ENCODE data around the gene SLC44A1. TPM values are rescaled to one million over a fixed set of nuclear protein-coding genes. Genes with fewer than 3 reads are reported as not detected.

SLC44A1 gene
- polyA plus RNA-seq, 2 of the 4 experiments (the other 2 are of a cell fraction), result 19.6 to 27.2 TPM

DNA sequence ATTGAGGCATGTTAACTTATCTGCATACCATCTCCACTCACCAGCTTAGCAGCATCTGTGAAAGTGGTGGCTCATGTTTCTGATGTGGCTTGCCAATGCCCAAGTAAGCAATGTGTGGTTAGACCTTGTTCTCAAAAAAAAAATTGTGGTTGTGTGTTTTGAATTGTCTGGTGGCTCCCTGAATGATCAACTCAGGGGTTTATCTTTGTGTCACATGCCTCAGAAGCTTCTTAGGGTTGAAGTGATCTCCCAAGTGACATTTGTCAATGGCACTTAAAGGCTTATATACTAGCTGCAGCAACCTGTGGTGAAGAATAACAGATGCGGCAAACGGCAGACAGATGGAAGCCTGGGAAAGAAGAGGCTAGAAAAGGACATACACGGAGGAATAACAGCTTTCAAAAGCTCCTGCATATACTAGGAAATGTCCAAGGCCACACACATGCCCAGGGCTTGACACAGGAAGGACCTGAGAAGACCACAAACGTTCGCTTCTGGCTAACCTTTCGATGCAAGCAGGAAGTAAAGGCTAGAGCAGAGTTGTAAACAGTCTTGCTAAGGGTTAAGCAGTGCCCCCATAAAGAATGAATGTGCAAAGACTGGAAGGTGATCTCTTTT lies 161.2 kb downstream of the SLC44A1 start:
- no peak overlapping the region for H3K4me3 ChIP-seq
- H3K4me2 ChIP-seq, result no peak overlapping the region
- no peak for ATAC-seq
- H3K4me1 ChIP-seq, result no peaks in the 10 kb centered on the region
- DNase-seq (ENCODE audit: low read depth in 1 of 2, low spot score in 1 of 2), result no peak
- WGBS (ENCODE audit: missing lambda C conversion rate), result 69% methylated on average over 6 of the region's 6 CpGs
- no peak for TF ChIP-seq HOXA7 (CRISPR knock-in tag; IDR thresholded peaks at IDR 0.05)
- TF ChIP-seq EP300 (IDR thresholded peaks at IDR 0.05), result no peak
- no peak for TF ChIP-seq NR3C1 (IDR thresholded peaks at IDR 0.05)
- TF ChIP-seq KDM1A (IDR thresholded peaks at IDR 0.05; ENCODE audit: low read depth), result no peak
- no peak for TF ChIP-seq TP53 (CRISPR knock-in tag; IDR thresholded peaks at IDR 0.05)
- TF ChIP-seq, protein P1, sequence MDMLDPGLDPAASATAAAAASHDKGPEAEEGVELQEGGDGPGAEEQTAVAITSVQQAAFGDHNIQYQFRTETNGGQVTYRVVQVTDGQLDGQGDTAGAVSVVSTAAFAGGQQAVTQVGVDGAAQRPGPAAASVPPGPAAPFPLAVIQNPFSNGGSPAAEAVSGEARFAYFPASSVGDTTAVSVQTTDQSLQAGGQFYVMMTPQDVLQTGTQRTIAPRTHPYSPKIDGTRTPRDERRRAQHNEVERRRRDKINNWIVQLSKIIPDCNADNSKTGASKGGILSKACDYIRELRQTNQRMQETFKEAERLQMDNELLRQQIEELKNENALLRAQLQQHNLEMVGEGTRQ (IDR thresholded peaks at IDR 0.05), result no peak
- TF ChIP-seq KDM5A (IDR thresholded peaks at IDR 0.05), result no peak
- no peak for TF ChIP-seq MAZ (IDR thresholded peaks at IDR 0.05; ENCODE audit: borderline replicate concordance, low read depth, low read length)
- no peak for TF ChIP-seq RAD21 (conservative IDR thresholded peaks at IDR 0.05 in 1 of 2, IDR thresholded peaks at IDR 0.05 in 1 of 2)
- no peak for TF ChIP-seq MAFK (IDR thresholded peaks at IDR 0.05; ENCODE audit: partially characterized antibody)
- TF ChIP-seq, protein P2, sequence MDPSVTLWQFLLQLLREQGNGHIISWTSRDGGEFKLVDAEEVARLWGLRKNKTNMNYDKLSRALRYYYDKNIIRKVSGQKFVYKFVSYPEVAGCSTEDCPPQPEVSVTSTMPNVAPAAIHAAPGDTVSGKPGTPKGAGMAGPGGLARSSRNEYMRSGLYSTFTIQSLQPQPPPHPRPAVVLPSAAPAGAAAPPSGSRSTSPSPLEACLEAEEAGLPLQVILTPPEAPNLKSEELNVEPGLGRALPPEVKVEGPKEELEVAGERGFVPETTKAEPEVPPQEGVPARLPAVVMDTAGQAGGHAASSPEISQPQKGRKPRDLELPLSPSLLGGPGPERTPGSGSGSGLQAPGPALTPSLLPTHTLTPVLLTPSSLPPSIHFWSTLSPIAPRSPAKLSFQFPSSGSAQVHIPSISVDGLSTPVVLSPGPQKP (IDR thresholded peaks at IDR 0.05; ENCODE audit: low read depth, low read length), result no peak
- no peak for TF ChIP-seq HOXB5 (CRISPR knock-in tag; IDR thresholded peaks at IDR 0.05)
- TF ChIP-seq, protein P3, sequence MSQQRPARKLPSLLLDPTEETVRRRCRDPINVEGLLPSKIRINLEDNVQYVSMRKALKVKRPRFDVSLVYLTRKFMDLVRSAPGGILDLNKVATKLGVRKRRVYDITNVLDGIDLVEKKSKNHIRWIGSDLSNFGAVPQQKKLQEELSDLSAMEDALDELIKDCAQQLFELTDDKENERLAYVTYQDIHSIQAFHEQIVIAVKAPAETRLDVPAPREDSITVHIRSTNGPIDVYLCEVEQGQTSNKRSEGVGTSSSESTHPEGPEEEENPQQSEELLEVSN (IDR thresholded peaks at IDR 0.05; ENCODE audit: borderline replicate concordance, low read depth), result no peak
- TF ChIP-seq, protein P4, sequence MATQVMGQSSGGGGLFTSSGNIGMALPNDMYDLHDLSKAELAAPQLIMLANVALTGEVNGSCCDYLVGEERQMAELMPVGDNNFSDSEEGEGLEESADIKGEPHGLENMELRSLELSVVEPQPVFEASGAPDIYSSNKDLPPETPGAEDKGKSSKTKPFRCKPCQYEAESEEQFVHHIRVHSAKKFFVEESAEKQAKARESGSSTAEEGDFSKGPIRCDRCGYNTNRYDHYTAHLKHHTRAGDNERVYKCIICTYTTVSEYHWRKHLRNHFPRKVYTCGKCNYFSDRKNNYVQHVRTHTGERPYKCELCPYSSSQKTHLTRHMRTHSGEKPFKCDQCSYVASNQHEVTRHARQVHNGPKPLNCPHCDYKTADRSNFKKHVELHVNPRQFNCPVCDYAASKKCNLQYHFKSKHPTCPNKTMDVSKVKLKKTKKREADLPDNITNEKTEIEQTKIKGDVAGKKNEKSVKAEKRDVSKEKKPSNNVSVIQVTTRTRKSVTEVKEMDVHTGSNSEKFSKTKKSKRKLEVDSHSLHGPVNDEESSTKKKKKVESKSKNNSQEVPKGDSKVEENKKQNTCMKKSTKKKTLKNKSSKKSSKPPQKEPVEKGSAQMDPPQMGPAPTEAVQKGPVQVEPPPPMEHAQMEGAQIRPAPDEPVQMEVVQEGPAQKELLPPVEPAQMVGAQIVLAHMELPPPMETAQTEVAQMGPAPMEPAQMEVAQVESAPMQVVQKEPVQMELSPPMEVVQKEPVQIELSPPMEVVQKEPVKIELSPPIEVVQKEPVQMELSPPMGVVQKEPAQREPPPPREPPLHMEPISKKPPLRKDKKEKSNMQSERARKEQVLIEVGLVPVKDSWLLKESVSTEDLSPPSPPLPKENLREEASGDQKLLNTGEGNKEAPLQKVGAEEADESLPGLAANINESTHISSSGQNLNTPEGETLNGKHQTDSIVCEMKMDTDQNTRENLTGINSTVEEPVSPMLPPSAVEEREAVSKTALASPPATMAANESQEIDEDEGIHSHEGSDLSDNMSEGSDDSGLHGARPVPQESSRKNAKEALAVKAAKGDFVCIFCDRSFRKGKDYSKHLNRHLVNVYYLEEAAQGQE (IDR thresholded peaks at IDR 0.05), result no peak
- TF ChIP-seq ZC3H11A (IDR thresholded peaks at IDR 0.05), result no peak
- TF ChIP-seq, protein P5, sequence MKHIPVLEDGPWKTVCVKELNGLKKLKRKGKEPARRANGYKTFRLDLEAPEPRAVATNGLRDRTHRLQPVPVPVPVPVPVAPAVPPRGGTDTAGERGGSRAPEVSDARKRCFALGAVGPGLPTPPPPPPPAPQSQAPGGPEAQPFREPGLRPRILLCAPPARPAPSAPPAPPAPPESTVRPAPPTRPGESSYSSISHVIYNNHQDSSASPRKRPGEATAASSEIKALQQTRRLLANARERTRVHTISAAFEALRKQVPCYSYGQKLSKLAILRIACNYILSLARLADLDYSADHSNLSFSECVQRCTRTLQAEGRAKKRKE (CRISPR knock-in tag; IDR thresholded peaks at IDR 0.05; ENCODE audit: low read depth), result no peak
- TF ChIP-seq POLR2A (IDR thresholded peaks at IDR 0.05; ENCODE audit: low read length), result no peak
- TF ChIP-seq, protein P6, sequence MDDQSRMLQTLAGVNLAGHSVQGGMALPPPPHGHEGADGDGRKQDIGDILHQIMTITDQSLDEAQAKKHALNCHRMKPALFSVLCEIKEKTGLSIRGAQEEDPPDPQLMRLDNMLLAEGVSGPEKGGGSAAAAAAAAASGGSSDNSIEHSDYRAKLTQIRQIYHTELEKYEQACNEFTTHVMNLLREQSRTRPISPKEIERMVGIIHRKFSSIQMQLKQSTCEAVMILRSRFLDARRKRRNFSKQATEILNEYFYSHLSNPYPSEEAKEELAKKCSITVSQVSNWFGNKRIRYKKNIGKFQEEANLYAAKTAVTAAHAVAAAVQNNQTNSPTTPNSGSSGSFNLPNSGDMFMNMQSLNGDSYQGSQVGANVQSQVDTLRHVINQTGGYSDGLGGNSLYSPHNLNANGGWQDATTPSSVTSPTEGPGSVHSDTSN (IDR thresholded peaks at IDR 0.05), result no peak
- TF ChIP-seq RFX5 (IDR thresholded peaks at IDR 0.05), result no peak
- no peak for TF ChIP-seq ZSCAN20 (CRISPR knock-in tag; IDR thresholded peaks at IDR 0.05)
- CTCF ChIA-PET, result interaction anchor here (1.2 to 2.1 kb wide), 4 partner anchors 8 to 246 kb away, joined by 3 to 12 read pairs (median 4); no protein-coding TSS in a partner anchor
- H3K9me3 ChIP-seq, result no peaks in the 10 kb centered on the region
- POLR2A ChIA-PET, result no interaction called here
- H3K27ac ChIP-seq, result no peak overlapping the region
- no peak for FAIRE-seq
